ENCODE results near the gene ZFP36L2. TPM values are rescaled to one million over a fixed set of nuclear protein-coding genes. Genes with fewer than 3 reads are reported as not detected.

The ZFP36L2 gene
- total and polyA plus RNA-seq, 10 of the 15 experiments (the other 5 are each of a cell fraction or from before 2014, with no cell fraction given) = 4.3 to 64.9 (median 19.5) TPM

- TF ChIP-seq, protein P1, sequence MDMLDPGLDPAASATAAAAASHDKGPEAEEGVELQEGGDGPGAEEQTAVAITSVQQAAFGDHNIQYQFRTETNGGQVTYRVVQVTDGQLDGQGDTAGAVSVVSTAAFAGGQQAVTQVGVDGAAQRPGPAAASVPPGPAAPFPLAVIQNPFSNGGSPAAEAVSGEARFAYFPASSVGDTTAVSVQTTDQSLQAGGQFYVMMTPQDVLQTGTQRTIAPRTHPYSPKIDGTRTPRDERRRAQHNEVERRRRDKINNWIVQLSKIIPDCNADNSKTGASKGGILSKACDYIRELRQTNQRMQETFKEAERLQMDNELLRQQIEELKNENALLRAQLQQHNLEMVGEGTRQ (IDR thresholded peaks at IDR 0.05; ENCODE audit: borderline replicate concordance, low read depth, low read length) = peak; percentile 55
- TF ChIP-seq STAT1 (conservative IDR thresholded peaks at IDR 0.05) = no peak
- TF ChIP-seq, protein P2, sequence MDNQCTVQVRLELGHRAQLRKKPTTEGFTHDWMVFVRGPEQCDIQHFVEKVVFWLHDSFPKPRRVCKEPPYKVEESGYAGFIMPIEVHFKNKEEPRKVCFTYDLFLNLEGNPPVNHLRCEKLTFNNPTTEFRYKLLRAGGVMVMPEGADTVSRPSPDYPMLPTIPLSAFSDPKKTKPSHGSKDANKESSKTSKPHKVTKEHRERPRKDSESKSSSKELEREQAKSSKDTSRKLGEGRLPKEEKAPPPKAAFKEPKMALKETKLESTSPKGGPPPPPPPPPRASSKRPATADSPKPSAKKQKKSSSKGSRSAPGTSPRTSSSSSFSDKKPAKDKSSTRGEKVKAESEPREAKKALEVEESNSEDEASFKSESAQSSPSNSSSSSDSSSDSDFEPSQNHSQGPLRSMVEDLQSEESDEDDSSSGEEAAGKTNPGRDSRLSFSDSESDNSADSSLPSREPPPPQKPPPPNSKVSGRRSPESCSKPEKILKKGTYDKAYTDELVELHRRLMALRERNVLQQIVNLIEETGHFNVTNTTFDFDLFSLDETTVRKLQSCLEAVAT (IDR thresholded peaks at IDR 0.05) = peak; percentile 91
- no peak for TF ChIP-seq USF1 (IDR thresholded peaks at IDR 0.05; ENCODE audit: borderline replicate concordance, extremely low read length, insufficient read depth, low read depth, low read length)
- TF ChIP-seq ZNF687 (IDR thresholded peaks at IDR 0.05) = peak; percentile 58; the same call in 1 of the 2 replicates
- peak; percentile 36 for TF ChIP-seq MEF2B (IDR thresholded peaks at IDR 0.05; ENCODE audit: partially characterized antibody, poor library complexity, severe bottlenecking)
- TF ChIP-seq, protein P3, sequence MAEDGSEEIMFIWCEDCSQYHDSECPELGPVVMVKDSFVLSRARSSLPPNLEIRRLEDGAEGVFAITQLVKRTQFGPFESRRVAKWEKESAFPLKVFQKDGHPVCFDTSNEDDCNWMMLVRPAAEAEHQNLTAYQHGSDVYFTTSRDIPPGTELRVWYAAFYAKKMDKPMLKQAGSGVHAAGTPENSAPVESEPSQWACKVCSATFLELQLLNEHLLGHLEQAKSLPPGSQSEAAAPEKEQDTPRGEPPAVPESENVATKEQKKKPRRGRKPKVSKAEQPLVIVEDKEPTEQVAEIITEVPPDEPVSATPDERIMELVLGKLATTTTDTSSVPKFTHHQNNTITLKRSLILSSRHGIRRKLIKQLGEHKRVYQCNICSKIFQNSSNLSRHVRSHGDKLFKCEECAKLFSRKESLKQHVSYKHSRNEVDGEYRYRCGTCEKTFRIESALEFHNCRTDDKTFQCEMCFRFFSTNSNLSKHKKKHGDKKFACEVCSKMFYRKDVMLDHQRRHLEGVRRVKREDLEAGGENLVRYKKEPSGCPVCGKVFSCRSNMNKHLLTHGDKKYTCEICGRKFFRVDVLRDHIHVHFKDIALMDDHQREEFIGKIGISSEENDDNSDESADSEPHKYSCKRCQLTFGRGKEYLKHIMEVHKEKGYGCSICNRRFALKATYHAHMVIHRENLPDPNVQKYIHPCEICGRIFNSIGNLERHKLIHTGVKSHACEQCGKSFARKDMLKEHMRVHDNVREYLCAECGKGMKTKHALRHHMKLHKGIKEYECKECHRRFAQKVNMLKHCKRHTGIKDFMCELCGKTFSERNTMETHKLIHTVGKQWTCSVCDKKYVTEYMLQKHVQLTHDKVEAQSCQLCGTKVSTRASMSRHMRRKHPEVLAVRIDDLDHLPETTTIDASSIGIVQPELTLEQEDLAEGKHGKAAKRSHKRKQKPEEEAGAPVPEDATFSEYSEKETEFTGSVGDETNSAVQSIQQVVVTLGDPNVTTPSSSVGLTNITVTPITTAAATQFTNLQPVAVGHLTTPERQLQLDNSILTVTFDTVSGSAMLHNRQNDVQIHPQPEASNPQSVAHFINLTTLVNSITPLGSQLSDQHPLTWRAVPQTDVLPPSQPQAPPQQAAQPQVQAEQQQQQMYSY (CRISPR knock-in tag; IDR thresholded peaks at IDR 0.05) = no peak
- no peak for TF ChIP-seq ZZZ3 (IDR thresholded peaks at IDR 0.05; ENCODE audit: control insufficient read depth, insufficient read length, low read depth)
- no peak for TF ChIP-seq PBX3 (IDR thresholded peaks at IDR 0.05; ENCODE audit: insufficient replicate concordance, low read depth, low read length)
- no peak for TF ChIP-seq ZNF622 (IDR thresholded peaks at IDR 0.05)
- TF ChIP-seq BCL11A (IDR thresholded peaks at IDR 0.05; ENCODE audit: low read depth, low read length) = peak; percentile 21; the same call in 1 of the 2 replicates
- TF ChIP-seq ZNF384 (IDR thresholded peaks at IDR 0.05; ENCODE audit: borderline replicate concordance, low read depth, low read length) = no peak
These were observed 433 bp downstream of the ZFP36L2 start (continued) for GRCh38 chr2:43225788-43226557.
